Left colon (tissue), 2 donors: Measurements from ENCODE around the gene CGB2. TPM values are rescaled to one million over a fixed set of nuclear protein-coding genes. Genes with fewer than 3 reads are reported as not detected.

ENCODE experiments used
- microRNA-seq, 2 donors: library from miRNA; unstranded; fragments of <30 nt; microRNA quantifications; one replicate each; pipeline versions ENCODE4 v1.1.0 to v1.2.0, GENCODE V29; 2020
- total RNA-seq, 2 donors: library from RNA; stranded (reverse); fragmentation: NEBNext Ultra II Directional; extraction: Animal tissue kit (Norgen Biotek cat#: 25700); gene quantifications; one replicate each; pipeline ENCODE4 v1.2.1, GENCODE V29; 2021
- donor health status: DM: no; HTN: no; CAD: no.
- donor health status: DM: yes; HTN: yes; CAD: no.

Gene CGB2
- total RNA-seq, 2 donors from 2014 or later = not detected

Small RNAs within 50 kb of the gene (microRNA-seq; reads per million reads assigned to microRNA genes)
- 0 reads per million in 2 donors for gene MIR6798

Other genes with a start within 250 kb of the CGB2 start
- 10 to 100 TPM; 57.5 to 78.0 TPM for gene BCAT2, start 220.9 kb upstream of the CGB2 start, total RNA-seq
- gene HSD17B14, start 195.4 kb upstream of the CGB2 start, total RNA-seq = 1 to 10 TPM; 3.3 to 4.6 TPM
- gene PLEKHA4, start 163.3 kb upstream of the CGB2 start, total RNA-seq = 1 to 10 TPM; 4.3 to 8.6 TPM
- gene PPP1R15A, start 159.5 kb upstream of the CGB2 start, total RNA-seq = 10 to 100 TPM; 39.4 to 40.4 TPM
- not detected for gene TULP2, start 133.1 kb upstream of the CGB2 start, total RNA-seq
- gene NUCB1, start 131.6 kb upstream of the CGB2 start, total RNA-seq = 100 to 1,000 TPM; 207 to 210 TPM
- gene DHDH, start 98.2 kb upstream of the CGB2 start, total RNA-seq = under 1 TPM in 1 of 2 donors, not detected in 1; 0.56 TPM
- gene BAX, start 77.0 kb upstream of the CGB2 start, total RNA-seq = 100 to 1,000 TPM; 128 to 174 TPM
- 1,000 to 10,000 TPM in 1 of 2 donors, 100 to 1,000 TPM in 1; 931 to 1,901 TPM for gene FTL, start 66.6 kb upstream of the CGB2 start, total RNA-seq
- 10 to 100 TPM; 41.4 to 48.6 TPM for gene GYS1, start 38.6 kb upstream of the CGB2 start, total RNA-seq
- gene RUVBL2, start 38.0 kb upstream of the CGB2 start, total RNA-seq = 10 to 100 TPM; 47.9 to 56.7 TPM
- gene LHB, start 14.8 kb upstream of the CGB2 start, total RNA-seq = not detected
- gene CGB3, start 7.6 kb upstream of the CGB2 start, total RNA-seq = not detected
- gene CGB1, start 5.0 kb downstream of the CGB2 start, total RNA-seq = not detected
- gene CGB5, start 12.0 kb downstream of the CGB2 start, total RNA-seq = not detected
- gene CGB8, start 17.2 kb downstream of the CGB2 start, total RNA-seq = not detected
- gene CGB7, start 25.9 kb downstream of the CGB2 start, total RNA-seq = not detected
- not detected for gene NTF4, start 32.9 kb downstream of the CGB2 start, total RNA-seq
- not detected for gene KCNA7, start 40.8 kb downstream of the CGB2 start, total RNA-seq
- 100 to 1,000 TPM; 138 to 143 TPM for gene SNRNP70, start 53.6 kb downstream of the CGB2 start, total RNA-seq
- gene LIN7B, start 82.5 kb downstream of the CGB2 start, total RNA-seq = 10 to 100 TPM in 1 of 2 donors, 1 to 10 TPM in 1; 8.8 to 11.4 TPM
- 1 to 10 TPM; 1.8 to 2.0 TPM for gene C19orf73, start 87.3 kb downstream of the CGB2 start, total RNA-seq
- gene PPFIA3, start 87.7 kb downstream of the CGB2 start, total RNA-seq = 10 to 100 TPM; 21.8 to 24.2 TPM
- gene HRC, start 123.5 kb downstream of the CGB2 start, total RNA-seq = 1 to 10 TPM; 1.2 to 1.3 TPM
- gene TRPM4, start 125.9 kb downstream of the CGB2 start, total RNA-seq = 100 to 1,000 TPM; 244 to 291 TPM